COR-L47 (cell line): ENCODE measurements around the gene BRF1.
"Not testable (repeated sequence)": the region's sequence is repeated elsewhere in the genome, so short reads cannot be mapped to it uniquely, and the experiment has no call there.

Experiments
- DNase-seq: peaks from one replicate; lab custom pipeline; 2025; lab: John Stamatoyannopoulos, UW

The BRF1 gene

DNA sequence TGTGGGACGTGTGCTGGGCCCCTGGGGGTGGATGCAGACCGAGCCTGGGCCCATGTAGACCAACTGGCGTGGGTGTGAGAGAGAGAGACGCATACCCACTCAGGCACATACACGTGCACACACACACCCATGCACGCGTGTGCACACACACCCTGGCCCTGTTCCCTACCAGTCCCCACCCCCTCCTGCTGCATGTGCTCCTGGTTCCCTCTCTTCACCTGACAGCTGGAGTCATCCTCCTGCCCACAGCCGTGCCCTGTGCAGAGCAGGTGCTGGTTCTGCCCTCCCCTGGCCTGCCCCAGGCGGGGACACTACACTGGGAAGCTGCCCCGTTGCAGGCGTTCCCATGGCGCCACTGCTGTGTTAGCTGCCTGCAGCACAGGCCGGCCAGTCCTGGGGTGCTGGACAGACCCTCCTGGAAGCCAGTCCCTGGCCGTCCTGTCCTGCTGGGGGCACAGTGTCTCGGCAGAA, 32.3 kb upstream of the BRF1 start:
- DNase-seq: no peak

DNA sequence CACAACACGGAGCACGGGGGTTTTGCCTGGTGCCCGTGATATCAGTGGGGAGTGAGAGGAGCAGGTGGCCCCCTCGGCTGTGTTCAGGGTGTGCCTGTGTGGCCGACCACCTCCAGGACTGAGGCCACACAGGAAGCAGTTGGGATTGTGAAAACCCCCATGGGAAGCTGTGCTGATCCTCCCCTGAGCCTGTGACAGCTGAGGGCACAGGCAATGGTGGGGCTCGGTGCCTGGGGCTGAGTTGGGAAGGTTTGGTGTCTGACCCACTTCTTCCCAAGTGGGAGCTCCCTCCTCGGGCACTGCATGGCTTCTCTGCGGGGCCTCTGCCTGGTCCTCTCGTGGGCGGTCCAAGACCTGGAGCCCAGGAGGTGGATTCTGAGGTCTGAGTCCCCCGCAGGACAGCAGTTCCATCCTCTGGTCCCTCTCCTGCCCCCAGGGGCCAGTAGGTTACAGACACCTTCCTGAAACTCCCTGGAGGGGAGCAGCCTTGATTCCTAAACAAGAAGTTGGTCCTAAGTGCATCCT, 31.6 kb upstream of the BRF1 start:
- DNase-seq: no peak

DNA sequence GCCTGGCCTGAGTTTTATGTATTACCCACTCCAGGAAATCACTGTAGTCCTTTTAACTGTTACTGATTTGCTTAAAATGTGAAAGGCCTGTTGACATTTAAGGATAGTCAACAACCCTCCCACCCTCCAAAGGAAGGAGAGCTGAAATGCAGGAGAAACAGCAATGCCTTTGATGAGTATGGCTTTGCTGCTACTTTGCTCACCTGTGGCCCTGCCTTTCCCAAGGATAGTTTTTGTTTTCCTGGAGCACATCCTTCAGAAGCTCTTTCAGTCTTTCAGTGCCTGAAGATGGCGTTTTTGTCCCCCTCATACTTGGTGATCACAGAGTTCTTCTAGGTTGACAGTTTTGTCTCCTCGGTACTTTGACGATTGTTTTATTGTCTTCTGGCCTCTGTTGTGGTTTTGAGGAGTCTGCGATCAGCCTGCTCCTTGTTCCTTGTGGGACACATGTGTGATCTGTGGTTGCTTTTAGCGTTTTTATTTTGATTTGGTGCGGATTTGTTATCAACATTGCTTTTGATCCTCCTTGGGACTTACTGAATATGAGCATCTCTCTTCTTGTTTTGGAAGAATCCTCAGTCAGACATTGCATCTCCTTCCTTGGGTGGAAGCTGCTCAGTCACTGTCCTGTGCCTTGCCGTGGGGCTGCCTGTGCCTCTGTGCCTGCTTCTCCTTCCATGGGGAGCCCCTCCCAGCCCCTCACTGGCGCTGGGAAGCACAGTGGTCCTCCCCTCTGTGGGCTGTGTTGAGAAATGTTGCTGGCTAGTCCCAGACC, 31.0 kb upstream of the BRF1 start:
- no peak for DNase-seq

DNA sequence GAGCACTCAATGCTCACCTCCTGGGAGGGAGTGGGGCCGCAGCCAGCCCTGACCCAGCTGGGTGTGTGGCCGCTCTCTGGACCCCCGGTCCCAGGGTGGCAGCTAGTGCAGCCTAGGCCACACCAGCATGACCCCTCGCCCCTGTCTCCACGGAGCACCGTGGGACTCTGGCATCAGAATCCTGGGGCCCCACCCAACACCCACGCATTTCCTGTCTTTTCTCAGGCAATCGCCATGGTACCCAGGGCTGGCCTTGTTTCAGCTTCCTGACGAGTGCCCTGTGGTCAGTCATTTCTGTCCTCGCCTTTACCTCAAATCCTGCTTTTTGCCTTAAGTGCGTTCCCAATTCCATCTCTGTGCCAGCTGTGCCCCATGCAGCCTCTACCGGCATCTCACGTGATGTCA, 29.7 kb upstream of the BRF1 start:
- no peak for DNase-seq

DNA sequence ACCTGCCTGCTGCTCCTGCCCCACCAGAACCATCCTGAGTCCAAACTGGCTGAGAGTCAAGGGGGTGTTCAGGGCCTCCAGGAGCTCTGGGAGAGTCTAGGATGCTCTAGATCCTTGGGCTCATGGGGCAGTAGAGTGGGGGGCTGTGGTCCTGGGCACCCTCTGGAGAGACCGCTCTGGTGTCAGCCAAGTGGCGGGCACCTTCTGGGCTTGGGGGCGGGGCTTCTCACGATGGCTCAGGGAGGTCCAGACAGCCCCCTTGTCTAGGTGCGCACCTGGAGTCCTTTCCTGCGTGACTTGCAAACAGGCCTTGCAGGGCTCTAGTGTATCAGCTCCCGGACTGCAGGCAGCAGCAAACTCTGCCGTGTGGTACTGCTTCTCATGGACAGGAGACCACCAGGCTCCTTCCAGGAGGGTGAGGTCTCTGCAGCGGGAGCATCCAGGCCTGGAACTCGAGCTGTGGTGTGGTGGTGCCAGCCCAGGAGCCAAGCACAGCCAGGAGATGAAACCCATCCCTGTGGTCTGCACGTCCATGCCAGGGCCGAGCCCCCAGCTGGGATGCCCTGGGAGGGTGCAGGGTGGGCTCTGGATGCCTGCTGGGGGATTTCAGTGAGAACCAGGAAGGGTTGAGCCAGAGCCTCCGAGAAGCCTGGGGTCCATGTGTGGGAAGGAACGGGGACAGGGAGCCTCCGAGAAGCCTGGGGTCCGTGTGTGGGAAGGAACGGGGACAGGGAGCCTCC, 28.8 kb upstream of the BRF1 start:
- no peak for DNase-seq

DNA sequence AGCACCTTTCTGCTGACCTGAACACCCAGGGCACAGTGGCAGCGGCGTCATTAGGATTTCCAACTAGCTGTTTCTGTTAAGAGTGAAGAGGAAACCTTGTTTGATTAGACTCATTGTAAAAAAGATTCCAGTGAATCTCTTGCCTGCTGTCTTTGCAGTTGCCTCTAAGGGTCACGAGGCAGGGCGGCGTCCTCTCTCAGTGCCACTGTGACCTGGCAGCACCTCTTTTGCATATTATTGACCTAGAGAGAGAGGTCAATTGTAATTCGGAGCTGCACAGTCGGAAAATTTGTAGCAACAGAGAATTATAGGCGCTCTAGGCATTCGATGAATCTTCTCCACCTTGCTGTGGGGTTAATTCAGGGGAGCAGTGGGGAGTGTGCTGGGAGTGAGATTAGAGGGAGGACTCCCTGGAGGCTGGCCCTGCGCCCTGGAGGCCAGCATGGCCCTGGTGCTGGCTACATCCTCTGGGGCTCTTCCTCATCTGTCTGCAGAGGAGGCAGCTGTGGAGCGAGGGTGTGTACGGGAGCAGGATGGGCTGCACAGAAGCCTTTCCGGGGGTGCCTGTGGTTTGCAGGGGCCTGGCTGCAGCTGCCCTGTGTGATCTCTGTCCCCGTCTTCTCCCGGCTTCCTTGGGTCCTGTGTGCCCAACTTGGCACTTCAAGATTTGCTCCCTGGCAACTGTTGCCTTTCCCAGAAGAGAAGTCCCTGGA, 28.0 kb upstream of the BRF1 start:
- DNase-seq: no peak

DNA sequence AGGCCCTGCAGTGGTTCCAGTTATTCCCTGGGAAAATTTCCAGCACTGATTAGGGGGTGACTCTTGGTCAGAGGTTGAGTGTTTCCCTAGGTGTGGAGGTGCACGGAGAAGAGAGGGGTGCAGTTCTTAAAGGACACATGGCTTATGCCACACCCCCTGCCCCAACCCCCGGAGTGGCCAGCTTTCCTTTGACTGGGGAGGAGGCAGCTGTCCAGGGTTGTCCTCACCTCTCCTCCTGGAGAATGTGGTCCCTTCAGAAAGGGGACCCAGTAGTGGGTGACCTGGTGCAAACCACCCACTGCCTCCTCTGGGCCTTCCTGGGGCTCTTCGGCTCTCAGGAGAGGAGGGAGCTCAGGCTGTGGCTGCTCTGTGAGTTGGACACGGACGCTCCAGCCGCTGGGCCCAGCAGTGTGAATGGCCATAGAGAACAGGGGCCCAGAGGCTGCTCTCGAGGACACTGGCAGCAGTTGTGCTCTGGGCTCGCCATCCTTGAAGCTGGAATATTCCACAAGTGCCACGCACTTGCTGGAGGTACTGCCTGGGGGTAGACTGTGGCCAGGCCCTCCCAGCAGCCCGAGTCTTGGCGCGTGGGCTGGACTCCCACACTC, 27.4 kb upstream of the BRF1 start:
- DNase-seq: no peak

DNA sequence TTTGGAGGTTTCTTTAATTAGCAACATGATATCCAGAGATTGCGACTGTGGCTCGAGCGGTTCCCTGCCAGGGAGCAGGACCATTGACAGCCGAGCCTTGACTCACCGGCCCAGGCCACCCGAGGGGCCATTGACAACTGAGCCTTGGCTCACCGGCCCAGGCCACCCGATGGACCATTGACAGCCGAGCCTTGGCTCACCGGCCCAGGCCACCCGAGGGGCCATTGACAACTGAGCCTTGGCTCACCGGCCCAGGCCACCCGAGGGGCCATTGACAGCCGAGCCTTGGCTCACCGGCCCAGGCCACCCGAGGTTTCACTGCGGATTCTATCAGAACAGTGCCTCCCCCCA, 26.9 kb upstream of the BRF1 start:
- not testable (repeated sequence) for DNase-seq

DNA sequence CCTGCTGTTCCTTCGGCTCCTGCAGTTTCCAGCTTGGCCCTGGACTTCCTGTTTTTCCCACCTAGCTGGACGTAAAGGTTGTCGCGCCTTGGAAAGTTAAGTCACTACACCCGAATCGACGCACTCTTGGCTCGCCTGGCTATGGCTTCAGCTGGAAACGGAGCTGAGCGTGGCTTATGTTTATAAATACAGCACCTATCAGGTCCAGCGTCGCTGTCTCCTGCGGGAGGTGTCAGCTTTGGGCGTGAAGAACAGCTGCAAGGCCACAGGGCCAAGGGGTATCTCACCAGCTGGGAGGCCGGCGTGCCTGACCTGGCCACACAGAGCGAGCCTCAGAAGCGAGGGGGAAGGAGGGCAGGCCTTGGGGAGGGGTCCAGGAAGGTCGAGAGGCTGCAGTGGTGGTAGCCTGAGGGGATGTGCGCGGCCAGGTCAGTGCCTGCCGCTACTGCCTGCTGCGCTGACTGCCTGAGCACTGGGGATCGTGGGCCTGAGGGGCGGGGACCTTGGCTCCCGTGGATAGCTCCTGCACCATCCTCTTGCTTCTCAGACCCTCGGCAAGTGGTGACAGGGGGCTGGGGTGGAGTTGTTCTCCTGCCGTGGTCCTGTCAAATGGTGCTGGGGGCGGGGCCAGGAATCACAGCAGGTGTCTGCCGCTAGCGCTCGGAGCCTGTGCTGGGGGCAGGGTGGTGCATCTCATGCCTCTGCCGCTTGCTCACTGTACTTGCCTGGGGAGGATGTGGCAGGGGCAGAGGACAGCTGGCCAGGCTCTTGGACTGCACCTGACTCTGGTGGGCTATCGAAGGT, 26.3 kb upstream of the BRF1 start:
- DNase-seq: no peak

DNA sequence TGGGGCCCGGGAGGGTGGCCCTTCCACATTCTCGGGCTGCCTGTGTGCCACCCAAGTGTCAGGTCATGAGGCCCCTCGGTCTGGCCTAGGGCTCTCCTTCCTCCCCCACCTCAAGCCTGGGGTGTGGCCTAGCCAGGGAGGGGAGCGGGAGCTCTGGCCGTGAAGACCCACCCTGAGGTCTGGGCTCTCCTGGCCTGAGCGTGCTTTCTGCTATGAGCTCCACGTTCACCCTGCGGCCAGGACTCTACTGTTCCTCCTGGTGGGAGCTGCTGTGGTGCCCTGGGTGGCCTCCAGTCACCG, 25.7 kb upstream of the BRF1 start:
- no peak for DNase-seq

DNA sequence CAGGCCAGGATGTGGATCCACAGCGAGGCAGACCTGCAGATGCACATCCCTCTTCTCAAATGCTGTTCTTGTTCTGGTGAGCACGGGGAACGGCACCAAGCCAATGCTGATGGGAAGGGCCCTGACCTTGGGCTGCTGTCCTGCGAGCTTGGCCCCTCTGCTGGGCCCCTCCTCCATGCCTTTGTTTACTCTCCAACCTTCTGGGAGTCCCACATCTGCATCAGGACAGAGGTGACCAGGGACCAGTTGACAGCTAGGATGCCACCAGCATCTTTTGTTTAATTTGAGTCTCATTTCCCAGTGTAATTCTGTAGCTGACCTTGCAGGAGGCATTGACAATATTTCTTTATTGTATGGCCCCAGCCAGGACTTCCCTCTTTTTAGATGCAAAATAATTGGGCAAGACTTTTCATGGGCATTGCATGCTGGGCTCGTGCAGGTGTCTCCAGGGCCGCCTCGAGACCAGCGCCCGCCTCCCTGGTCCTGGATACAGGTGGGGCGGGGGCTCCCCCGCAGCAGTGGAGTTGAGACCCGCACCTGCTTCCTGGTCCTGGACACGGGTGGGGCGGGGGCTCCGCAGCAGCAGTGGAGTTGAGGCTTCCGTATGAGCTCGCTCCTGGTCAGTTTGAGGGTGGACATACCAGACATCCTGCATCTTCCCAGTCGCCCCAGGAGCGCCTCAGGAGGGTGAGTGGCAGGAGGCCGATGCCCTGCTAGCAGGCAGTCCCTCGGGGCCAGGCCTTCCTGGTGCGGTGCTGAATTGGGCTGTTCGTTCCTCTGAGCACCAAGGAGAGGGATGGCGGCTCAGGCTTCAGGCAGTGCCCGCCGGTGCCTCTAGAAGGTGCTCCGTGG, 25.1 kb upstream of the BRF1 start:
- no peak for DNase-seq

DNA sequence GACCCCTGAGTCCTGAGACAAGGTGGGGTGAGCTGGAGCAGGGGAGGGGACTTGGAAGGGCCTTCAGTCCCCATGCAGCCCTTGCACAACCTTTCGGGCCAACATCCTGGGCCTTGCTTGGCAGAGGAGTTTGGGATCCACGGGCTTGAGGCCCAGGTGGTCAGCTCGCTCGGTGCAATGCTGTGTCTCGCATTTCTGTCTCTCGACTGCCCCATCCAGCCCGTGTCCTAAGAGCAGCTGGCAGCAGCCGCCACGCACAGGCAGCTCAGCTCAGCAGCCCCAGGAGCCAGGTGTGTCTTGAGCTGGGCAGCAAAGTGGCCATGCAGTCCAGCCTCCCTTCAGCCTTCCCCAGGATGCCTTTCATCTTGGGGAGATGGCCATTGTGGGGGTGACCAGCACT, 24.5 kb upstream of the BRF1 start:
- no peak for DNase-seq

DNA sequence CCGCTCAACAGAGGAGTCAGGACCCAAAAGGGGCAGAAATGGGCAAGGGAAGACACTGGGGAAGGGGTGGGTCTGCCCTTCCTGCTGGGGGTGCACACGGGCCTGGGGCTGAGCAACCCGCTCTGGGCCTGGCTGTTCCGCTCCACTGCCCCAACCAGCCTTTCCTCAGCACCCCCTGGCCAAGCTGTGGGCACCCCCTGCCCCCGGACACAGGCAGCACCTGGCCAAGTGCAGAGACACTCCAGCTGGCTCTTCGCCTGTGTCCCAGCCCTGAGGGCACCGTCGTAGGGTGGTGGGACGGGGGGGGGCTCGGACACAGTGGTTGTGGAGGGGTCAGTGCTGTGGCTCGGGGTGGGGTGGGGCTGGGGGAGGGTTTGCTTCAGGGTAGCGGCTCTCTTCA, 24.1 kb upstream of the BRF1 start:
- DNase-seq: no peak

DNA sequence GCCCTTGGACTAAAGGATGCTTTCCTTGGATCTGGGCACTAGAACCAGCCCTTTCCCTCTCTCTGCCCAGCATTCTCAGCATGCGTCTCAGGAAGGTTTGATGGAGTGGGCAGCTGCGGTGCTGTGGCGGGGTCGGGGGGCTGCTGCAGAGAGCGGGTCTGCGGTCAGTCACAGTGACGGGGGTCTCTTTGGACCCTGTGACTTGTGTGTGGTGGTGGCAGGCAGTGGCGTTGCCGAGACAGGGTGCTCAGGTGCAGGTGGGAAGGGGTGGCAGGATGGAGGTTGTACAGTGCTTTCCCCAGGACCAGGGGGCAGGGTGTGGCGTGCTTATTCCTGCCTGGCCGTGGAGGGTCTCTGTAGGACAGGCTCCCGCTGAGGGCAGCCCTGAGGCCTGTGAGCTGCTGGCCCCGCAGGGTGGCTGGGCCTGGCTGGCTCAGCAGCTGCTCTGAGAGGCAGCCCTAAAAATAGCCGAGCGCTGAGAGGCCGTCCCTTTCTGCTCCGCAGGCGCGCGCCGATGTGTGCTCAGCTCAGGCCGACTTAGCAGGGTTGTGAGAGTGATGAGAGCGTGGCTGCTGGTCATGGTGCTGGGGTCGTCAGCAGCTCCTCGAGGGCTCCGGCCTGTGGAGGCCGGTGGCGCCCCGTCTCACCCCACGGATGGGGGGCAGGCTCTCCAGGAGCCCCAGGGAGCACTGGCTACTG, 23.4 kb upstream of the BRF1 start:
- no peak for DNase-seq

DNA sequence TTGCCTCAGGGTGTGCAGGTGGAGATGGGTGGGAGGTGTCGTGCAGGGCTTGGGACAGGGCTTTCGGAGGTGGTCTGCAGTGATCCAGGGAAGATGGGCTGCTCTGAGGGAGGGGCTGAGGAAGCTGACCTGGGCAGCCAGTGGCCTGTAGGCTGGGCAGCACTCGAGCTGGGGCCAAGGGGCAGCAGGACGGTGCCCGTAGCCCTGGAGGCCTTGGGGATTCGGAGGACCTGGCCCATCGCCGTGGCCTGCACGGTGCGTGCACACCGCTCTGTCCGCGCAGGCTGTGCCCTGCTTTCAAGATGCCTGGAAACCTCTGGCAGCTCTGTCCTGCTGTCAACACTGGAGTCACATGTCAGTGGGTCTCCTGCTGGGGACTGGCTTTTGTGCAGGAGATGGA, 22.9 kb upstream of the BRF1 start:
- no peak for DNase-seq

DNA sequence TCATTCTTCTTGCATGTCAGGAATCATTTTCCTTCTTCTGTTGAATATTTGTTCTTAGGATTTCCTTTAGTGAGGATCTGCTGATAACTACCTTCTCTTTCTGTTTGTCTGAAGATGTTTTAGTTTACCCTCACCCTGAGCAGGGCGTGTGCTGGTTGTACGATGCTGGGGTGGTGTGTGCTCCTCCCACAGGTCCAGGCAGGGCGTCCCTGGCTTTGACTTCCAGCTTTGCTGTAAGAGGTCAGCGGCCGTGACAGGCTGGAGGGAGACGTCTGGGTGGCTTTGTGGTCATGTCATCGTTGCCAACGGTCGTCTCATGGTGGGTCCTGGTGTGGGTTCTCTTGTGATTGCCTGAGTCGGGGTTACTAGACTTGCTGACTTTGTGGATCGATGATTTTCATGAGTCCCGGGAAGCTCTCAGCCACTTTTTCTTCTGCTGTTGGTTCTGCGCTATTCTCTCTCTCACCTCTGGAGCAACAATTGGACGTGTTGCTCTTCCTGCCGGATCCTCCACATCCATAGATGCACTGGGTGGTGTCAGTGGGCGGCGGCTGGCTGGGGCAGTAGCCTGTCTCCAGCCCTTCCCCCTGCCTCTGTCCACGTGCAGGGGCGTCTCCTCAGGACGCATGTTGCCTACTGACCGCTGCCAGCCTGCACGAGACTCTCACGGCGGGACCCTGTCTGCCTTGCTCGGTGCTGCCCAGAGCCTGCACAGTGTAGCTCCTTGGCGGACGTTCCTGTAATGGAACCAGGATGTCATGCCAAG, 22.2 kb upstream of the BRF1 start:
- DNase-seq: no peak

DNA sequence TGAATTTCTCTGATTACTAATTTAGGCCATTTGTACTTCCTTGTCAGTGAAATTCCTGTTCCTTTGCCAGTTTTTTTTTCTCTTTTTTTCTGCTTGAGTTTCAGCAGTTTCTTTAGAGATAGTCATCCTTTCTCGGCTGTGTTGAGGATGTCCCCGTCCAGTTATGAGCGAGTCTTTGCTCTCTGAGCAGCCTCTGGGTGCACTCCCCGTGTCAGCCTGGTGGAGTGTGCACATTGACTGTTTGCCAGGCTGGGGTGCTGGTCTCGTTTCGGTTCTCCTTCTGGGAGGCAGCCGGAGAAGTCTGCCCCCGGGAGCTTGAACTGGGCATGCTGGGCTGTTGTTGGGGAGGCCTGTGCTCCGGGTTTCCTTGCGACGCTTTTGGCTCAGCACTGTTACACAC, 16.7 kb upstream of the BRF1 start:
- DNase-seq: no peak

DNA sequence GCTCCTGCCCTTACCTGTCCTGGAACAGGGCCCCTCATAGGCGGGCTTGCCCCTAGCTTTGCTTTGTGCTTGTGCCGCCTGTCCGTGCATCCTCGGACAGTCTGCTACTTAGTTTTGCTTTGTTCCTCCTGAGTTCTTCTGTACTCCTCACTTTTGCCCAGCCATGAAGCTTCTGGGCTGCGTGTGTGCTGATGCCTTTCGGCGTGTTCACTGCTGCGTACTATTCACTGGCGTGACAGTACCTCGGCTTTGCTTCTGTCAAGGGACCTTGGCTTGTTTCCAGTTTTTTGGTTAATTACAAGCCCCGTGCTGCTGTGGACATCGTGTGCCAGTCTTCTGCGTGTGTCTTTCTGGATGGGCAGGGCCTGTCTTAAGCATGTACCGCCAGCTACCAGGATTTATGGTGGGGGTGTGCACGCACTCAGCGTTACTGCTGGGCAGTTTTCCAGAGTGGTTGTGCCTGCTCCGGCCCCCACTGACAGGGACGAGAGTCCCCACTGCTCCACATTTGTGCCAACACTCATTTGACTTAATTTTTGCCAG, 16.2 kb upstream of the BRF1 start:
- DNase-seq: no peak

DNA sequence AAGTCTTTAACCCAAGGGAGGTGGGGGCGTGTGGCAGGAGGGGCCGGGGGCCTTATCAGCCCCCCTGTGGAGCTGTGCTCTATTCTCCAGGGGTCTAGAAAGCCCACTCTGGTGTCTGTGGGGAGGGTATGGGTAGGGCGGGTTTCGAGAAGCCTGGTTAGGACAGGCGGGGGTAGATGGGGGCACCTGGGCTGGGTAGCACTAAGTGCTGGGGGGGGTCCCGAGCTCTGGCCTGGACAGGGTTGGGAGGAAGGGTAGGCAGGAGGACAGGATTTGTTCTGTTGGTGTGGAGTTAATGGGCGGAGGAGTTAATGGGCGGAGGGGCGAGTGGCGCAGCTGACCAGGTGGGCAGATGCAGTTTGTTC, 15.8 kb upstream of the BRF1 start:
- DNase-seq: no peak
